NCI-H748 treated with DMSO at 0.1 percent for 48 hours (cell line): ENCODE measurements around the gene FOXP2.
"Not testable (repeated sequence)": the region's sequence is repeated elsewhere in the genome, so short reads cannot be mapped to it uniquely, and the experiment has no call there.

Source experiments
- DNase-seq: peaks from one replicate; lab custom pipeline; 2025; lab: John Stamatoyannopoulos, UW

FOXP2 gene

DNA sequence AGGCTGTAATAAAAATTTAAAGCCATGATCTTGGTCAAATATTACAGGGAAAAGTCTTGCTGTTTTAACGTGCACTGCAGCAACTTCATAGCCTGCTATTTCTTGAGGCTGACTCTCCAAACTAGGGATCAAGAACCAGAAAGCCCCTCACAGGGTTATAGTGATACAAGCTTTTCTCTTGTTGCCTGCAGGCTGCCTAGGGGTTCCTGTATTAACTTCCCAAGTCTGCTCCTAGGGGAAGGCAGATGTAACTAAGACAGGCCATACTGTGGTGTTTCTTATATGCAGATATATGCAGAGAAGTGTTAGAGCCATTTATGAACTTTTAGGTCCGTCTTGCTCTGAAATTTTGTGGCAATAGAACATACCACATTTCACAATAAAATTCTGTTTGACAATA is 175.7 kb downstream of the FOXP2 start:
- DNase-seq: no peak

DNA sequence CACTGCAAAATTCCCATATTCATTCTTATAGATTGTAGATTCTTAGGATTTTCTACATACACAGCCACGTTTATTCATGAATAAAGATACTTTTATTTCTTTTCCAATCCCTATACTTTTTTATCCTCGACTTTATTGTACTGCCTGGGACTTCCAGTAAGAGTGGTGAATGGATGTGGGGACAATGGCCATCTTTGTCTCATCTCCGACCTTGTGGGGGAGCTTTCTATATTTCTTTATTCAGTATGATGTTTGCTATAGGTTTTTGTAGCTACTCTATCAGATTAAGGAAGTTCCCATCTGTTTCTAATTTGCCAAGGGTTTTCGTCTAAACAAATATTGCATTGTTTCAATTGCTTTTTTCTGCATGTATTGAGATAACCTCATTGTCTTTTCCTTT is 184.3 kb downstream of the FOXP2 start:
- no peak for DNase-seq

DNA sequence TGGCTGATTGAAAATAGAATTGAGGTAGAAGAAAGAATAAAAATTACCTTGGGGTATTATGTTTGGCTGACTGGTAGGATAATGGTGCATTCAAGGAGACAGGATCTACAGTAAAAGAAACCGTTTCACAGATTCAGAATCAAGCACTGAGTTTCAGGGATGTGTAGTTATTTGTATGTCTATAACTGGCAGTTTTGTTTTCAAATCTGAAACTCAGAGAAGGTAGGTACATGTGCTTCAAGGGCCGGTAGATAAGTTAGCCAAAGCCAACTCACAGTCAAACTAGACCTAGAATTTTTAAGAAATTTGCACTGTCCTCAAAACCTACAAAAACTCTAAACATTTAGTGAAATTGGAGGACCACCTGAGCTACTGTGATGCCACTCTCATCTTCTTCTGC is 191.5 kb downstream of the FOXP2 start:
- DNase-seq: no peak

DNA sequence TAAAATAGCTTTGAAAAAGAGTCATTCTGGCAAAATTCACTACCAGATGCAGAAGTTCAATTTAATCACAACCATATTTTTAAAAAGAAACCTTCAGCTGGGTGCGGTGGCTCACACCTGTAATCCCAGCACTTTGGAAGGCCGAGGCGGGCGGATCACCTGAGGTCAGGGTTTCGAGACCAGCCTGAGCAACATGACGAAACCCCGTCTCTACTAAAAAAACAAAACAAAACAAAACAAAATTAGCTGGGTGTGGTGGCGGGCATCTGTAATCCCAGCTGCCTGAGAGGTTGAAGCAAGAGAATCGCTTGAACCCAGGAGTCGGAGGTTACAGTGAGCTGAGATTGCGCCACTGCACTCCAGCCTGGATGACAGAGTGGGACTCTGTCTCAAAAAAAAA is 194.2 kb downstream of the FOXP2 start:
- DNase-seq: not testable (repeated sequence)

DNA sequence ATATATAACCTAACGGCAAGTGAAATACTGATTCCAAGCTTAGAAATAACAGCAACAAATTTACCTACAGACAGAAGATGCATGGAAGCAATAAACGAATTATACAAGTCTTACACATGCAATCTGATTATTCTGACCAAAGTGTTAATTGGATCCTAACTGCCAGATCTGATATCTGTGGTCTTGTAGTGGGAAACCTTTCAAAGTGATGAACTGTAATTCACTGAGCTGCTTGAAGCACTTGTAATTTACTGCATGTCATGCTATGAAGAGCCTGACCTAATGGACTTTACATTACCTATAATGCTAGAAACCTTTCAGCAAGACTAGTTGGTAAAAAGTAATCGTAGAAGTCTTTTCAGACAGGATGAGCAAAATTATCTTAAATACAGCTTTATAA is 205.6 kb downstream of the FOXP2 start:
- no peak for DNase-seq

DNA sequence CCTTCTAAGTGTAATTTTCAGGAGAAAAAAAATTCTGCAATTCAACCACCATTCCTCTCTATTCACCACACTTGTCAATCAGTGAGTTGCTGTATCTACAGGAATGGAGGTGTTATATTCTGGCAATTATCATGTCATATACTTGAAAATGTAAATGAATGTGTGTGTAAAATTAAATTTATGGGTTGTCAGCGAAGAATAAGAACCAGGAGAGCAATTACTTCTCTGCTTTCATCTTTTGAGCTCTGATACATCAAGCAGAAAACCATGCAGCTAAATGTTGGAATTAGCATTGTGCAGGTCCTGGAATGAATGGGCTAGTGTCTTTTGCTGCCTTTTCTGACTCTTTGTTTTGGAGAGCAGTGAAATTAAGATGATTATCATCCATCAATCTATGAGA is 207.6 kb downstream of the FOXP2 start:
- DNase-seq: peak; percentile 62

DNA sequence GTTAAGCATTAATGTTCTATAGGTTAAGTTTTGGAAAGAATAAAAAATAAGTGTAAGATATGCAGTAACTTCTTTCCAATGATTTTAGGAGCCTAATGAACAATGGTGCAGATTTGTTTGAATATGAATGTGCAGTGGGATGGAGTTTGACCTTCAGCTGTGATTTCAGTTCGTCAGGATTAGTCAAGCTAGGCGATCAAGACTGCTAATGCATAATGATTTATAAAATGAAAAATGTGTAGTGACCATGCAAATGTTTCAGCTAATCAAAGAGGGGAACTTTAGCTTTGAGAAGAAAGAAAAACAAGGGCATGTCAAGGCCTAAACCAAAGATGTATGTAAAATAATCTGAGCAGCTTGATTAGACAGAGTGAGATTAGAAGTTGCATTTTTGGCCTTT is 208.5 kb downstream of the FOXP2 start:
- peak; percentile 77 for DNase-seq

DNA sequence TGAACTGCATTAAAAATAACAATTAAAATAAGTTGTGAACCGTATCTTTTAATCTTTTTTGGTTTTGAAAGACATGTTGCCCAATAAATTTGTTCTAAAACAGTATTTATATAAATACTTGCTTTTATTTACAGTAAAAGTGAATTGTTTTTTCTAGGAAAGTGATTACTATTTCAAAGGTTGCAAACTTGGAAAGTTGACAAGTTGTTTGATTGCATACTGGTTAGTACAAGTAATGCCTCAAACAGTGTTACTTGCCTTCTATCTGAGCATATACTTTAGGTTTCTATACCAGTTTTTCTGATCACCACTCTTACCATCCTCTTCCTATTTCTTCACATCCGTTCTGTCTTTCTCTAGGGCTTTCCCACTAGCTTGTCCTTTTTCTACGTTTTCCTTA is 212.6 kb downstream of the FOXP2 start:
- no peak for DNase-seq

DNA sequence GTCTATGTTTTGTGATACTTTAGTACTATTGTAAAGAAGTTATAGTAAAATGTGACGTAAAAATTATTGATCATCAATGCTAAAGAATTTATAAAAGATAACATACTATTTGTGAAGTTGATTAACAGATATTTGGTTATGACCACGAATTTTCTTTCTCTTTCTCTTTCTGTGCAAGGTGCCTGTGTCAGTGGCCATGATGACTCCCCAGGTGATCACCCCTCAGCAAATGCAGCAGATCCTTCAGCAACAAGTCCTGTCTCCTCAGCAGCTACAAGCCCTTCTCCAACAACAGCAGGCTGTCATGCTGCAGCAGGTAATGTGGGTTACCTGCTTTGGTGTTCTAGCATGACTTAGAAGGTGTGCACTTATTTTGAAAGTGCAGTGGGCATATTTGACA is 213.7 kb downstream of the FOXP2 start:
- DNase-seq: no peak

DNA sequence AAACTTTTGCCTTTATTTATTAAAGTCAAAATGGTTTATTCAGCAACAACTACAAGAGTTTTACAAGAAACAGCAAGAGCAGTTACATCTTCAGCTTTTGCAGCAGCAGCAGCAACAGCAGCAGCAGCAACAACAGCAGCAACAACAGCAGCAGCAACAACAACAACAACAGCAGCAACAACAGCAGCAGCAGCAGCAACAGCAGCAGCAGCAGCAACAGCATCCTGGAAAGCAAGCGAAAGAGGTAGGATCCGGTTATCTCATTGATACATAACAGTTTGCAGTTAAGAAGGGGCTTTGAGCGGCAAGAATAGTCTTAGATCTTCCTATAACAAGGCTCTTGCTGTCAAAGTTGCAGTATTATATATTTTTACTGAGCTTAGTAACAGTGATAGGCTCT is 215.1 kb downstream of the FOXP2 start:
- DNase-seq: peak; percentile 65

DNA sequence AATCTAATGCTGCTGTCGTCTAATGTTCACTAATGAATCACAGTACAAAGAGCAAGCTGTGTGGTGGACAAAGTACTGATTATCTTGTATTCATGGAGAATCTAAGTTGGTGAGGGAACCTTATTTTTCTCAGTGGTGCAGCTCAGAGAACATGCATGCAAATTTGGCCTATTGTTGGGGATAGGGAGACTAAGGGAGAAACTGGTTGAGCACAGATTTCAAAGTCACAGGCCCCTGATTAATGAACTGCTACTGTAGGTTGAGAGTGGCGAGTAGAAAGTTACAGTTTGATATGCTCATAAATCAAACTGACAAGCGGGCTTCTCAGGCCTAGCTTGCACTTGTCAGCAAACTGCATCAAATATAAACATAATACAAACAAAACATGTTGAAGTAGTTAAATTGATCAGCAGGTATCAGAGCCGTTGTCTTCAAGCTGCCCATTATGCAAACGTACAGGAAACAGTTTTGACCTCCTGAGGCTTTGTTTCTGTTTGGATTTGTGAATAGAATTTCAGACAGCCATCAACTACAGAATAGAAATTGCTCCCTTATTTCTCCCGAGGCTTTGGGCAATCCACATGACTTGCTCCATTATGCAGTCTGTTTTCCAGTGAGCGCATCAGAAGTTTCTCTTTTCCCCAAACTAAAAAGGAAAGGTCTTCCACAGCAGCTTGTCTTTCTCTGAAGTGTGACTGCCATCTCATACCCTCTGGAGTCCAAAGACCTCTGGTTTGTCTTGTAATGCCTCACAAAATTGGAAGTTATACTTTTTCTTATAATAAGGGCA is 215.8 kb downstream of the FOXP2 start:
- peak; percentile 82 for DNase-seq

DNA sequence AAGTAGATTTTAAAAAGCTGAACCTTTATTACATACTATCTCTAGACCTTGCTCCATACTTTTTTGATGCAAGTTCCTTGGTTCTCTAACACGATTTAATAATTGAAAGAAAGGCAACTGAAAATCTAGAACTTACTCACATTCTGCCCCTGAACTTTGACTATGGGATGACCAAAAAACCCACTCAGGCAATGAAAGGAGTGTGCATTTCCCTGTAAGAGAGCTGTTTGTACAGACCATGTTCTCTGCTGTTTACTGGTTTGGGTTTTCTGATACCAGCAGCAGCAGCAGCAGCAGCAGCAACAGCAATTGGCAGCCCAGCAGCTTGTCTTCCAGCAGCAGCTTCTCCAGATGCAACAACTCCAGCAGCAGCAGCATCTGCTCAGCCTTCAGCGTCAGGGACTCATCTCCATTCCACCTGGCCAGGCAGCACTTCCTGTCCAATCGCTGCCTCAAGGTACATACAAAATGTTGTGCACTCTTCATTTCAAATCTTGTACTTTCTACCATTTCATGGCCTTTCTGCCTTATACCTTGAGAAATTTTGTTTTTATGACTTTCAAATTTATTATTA is 216.7 kb downstream of the FOXP2 start:
- DNase-seq: no peak

DNA sequence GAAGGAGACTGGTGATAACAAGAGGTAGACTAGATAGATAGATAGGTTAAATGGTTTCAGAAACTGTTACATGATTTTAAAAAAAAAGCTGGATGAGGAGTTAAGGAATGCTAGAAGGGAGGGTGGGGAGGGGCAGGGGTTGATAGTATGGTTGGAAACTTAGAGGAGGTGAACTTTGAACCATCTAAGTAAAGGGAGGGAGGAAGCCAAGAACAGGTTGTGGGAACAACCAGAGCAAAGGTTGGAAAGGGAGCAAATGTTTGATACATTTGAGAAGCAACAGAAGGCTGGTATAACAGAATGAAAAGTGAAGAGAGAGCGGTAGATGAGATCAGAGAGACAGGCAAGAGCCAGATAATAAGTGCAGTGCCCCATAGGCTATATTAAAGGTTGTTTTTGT is 224.8 kb downstream of the FOXP2 start:
- no peak for DNase-seq

DNA sequence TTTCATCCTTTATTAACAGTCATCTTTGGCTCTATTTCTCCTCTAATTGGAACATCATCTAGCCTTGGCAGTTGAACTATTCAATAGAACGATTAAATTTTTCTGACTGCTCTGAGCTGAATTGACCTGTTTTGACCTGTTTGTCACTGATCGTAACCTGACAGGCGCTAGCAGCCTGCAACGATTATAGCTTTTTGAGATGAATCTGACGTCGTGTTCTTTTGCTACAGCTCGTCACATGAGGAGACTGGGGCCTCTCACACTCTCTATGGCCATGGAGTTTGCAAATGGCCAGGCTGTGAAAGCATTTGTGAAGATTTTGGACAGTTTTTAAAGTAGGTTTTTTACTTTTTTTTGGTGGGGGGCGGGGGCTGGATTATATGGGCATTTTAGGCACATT is 229.8 kb downstream of the FOXP2 start:
- peak; percentile 50 for DNase-seq

DNA sequence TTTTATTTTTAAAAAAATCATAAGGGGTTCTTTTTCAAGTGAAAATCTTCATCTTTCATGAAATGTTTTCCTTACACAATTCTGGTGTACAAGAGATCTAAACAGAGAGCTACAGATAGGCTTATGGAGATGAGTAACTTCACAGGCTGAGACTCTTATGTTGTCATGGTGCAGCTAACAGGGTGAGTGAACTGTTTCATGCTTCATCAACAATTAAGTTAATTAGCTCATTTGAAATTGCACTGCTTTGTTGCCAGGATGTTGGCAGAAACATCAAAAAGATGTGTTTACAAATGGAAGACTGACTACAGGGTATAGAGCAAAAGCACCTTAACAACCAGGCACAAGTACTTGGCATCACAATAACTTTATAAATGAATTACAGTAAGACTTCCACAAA is 230.8 kb downstream of the FOXP2 start:
- DNase-seq: peak; percentile 94

DNA sequence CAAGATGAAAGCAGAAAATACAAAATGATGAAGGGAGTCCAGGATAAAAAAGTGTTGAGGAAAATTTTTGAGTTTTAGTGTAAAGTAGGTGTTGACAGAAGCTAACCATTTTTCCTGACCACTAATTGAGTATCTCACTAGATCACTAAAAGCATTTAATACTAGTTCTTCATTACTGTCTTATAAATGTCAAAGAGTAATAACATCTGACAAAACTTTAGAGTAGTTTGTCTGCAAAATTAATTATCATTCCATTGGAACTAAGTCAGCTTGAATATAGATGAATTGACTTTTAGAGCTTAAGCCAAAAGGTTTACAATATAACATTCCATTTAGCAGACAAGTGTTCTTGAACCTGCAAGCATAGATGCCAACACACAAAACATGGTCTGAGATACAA is 232.9 kb downstream of the FOXP2 start:
- DNase-seq: no peak

DNA sequence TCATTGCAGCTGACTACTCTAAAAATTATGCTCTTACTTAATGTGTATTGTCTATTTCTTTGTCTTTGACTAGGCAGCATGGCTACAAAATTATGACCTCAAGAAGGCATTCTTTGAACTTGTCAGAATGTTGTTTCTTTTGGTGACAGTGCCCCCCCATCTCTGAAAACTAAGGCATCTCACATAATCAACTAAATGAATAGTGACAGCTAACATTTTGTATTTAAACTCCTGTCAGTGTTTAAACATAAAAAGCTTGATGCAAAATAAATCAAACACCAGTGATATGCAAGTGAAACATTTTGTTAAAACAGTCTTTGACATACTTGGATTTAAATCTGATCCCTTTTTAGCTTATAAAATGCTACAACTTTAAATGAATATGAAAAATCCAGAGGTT is 233.5 kb downstream of the FOXP2 start:
- no peak for DNase-seq

DNA sequence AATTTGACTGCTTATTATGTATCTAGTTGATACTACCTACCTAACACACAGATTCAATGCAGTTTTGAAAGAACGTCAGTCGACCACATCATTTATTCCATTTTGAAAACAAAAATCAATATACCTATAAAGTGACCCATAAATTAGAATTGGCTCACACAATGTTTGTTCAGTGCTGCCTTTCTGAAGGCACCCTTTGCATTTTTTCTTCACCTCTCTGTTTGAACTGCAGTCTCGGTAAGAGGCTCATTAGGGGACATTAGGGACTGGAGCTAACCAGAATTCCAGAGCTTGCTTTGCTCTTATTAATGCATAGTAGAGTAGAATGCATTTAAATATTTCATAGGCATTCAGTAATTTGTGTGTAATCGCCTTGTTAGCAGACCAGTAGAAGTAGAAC is 234.1 kb downstream of the FOXP2 start:
- DNase-seq: peak; percentile 34

DNA sequence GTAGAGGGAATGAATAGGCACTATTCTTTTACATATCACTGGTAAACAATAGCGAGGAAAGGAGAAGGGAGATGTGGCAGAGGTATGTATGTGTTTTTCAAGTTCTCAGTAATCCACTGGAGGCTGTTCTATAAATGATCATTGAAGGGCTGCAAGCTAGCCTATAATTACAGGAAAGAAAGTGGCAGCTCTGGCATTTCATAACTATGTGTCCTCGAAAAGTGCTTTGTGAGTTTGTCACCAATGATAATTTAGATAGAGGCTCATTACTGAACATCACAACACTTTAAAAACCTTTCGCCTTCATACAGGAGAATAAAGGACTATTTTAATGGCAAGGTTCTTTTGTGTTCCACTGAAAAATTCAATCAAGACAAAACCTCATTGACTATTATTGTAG is 235.1 kb downstream of the FOXP2 start:
- DNase-seq: no peak

DNA sequence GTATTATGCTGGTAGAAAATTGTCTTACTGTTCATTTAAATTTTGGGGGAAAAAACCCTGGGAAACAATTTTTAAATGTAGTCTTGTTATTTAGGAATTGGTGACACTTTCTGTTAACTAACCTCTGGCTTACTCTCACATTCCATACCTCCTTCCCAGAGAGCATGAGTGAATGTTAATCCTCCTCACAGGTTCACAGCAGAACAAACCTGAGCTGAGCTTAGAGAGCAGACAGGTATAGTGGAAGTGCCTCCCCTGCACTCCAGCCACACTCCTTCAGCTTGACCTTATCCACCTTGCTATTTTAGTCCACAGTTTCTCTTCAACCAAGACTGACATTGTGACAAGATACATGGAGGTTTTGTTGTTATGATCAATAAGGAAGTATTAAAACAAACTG is 235.9 kb downstream of the FOXP2 start:
- peak; percentile 14 for DNase-seq

DNA sequence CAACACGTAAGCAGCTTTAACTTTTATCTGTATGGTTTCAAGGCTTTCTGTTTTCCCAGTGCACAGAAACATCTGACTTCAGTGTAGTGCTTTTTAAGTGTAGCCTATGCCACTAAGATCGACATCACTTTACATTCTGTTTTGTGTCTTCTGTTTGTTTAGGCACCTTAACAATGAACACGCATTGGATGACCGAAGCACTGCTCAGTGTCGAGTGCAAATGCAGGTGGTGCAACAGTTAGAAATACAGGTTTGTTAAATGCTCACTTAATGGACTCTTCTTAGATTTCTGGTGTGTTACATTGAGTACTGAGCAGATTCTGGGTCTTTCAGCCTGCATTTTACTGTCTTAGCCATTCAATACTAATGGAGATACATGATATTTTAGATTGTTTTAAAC is 237.4 kb downstream of the FOXP2 start:
- peak; percentile 84 for DNase-seq

DNA sequence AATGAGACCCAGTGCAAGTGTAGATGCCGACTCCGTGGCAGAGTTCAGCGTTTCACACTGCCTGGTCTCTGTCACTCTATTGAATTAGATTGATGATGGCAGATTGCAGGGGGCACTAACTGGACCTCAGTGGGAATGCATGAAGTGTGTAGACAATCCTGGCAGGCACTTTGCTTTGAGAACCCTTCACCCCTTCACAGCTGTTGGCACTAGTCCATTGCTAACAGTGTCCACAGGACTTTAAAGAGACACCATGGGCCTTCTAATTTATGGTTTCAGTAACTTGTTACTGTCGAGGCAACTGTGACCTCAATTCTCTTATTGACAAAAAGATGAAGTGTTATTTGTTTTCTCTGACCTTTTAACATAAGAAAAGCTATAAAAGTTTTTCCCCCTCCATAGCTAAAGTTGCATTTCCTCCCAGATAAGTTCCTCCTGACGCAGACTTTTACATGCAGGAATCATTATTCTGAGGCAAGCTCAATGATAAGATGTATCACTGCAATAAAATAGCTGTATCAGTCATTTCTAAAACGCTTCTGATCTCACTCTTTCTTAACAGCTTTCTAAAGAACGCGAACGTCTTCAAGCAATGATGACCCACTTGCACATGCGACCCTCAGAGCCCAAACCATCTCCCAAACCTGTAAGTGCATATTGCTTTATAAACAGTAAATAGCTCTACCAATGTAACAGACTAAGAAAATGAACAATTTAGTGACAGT is 238.9 kb downstream of the FOXP2 start:
- peak; percentile 85 for DNase-seq

DNA sequence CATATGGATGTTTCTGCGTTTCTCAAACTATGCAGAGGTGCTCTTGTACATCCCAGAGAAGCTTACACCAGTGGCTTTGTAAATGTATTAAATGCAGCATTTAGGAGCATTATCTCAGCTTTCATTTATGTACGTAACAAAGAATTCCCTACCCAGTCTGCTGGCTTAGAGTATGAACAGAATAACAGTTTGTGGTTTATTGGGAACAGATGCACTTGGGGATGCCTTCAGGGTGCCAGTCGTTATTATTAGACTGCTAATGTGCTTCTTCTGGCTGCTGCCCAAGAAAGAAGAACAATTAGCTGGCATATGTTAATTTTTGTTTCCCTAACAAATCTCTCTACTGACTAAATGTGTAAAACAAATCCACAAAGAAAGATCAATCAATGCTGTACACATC is 241.9 kb downstream of the FOXP2 start:
- DNase-seq: peak; percentile 42
